IMR-90 (cell line): ENCODE measurements around the gene ARAP2. TPM values are rescaled to one million over a fixed set of nuclear protein-coding genes. Genes with fewer than 3 reads are reported as not detected.

Source experiments
- ATAC-seq: fragments of 200-7000 bp; cut with Tn5 transposase; 2 replicates; pipeline ENCODE4 v1.9.1; 2020; ENCODE audit warnings: low read depth, mild to moderate bottlenecking, moderate library complexity
- BruUV-seq: library from RNA; stranded (reverse); fragments of 400-500 nt; replicated peaks from 2 replicates; lab custom pipeline; 2021; lab: Mats Ljungman, UMichigan
- CTCF ChIA-PET: fragments of 300-600 bp; formaldehyde crosslinking; extraction: SDS; loops from one replicate; lab custom pipeline; 2021; ENCODE audit warnings: antibody characterized with exemption; lab: Yijun Ruan, JAX
- POLR2A ChIA-PET: fragments of 300-600 bp; sonication (Branson Sonifier 250); formaldehyde crosslinking; loops from one replicate; lab custom pipeline; 2022; ENCODE audit warnings: antibody characterized with exemption; ENCODE audit not compliant: unreplicated experiment; lab: Charles Lee
- DNase-seq: peaks from one replicate; pipeline ENCODE4 v3.0.0; 2013
- H2AFZ ChIP-seq: replicated peaks from 2 replicates; pipeline ENCODE3; 2013; ENCODE audit warnings: low read length, mild to moderate bottlenecking; ENCODE audit not compliant: poor library complexity
- H2AK5ac ChIP-seq: 2 replicates; pipeline ENCODE4 v1.6.1; 2013; ENCODE audit warnings: low read depth, low read length, inconsistent platforms
- H2AK9ac ChIP-seq: replicated peaks from 2 replicates; pipeline ENCODE3; 2013; ENCODE audit warnings: mild to moderate bottlenecking, low read depth, low read length, moderate library complexity; ENCODE audit not compliant: poor library complexity
- H2BK120ac ChIP-seq: 2 replicates; pipeline ENCODE4 v1.6.1; 2013; ENCODE audit warnings: low read depth, low read length, inconsistent platforms
- H2BK15ac ChIP-seq: 3 replicates; pipeline ENCODE4 v1.6.1; 2013; ENCODE audit warnings: low read depth, low read length, inconsistent platforms
- H2BK20ac ChIP-seq: 2 replicates; pipeline ENCODE4 v1.6.1; 2013; ENCODE audit warnings: low read depth, mild to moderate bottlenecking, inconsistent platforms, low read length, moderate library complexity
- H2BK5ac ChIP-seq: 2 replicates; pipeline ENCODE4 v1.6.1; 2013; ENCODE audit warnings: mild to moderate bottlenecking, low read depth, low read length, inconsistent platforms; ENCODE audit not compliant: poor library complexity, severe bottlenecking
- H3K14ac ChIP-seq: replicated peaks from 2 replicates; pipeline ENCODE4 v1.6.1; 2013; ENCODE audit warnings: low read depth, low read length, inconsistent platforms
- H3K18ac ChIP-seq: 2 replicates; pipeline ENCODE4 v1.6.1; 2013; ENCODE audit warnings: low read depth, low read length, control low read depth
- H3K23ac ChIP-seq: 2 replicates; pipeline ENCODE4 v1.6.1; 2013; ENCODE audit warnings: low read depth, low read length, inconsistent platforms
- H3K27ac ChIP-seq: 2 replicates; pipeline ENCODE4 v1.5.1; 2013; ENCODE audit warnings: mild to moderate bottlenecking, control low read depth, low read length; ENCODE audit not compliant: insufficient read depth
- H3K27me3 ChIP-seq: 2 replicates; pipeline ENCODE4 v1.6.1; 2013; ENCODE audit warnings: low read length; ENCODE audit not compliant: control insufficient read depth, insufficient read depth
- H3K36me3 ChIP-seq: 2 replicates; pipeline ENCODE4 v1.6.1; 2013; ENCODE audit warnings: low read length, mixed read lengths; ENCODE audit not compliant: control insufficient read depth, insufficient read depth
- H3K4ac ChIP-seq: 2 replicates; pipeline ENCODE4 v1.6.1; 2013; ENCODE audit warnings: low read depth, low read length, inconsistent platforms
- H3K4me1 ChIP-seq: 2 replicates; pipeline ENCODE4 v1.6.1; 2013; ENCODE audit warnings: low read length, mixed read lengths; ENCODE audit not compliant: control insufficient read depth, insufficient read depth
- H3K4me2 ChIP-seq: 2 replicates; pipeline ENCODE4 v1.6.1; 2013; ENCODE audit warnings: low read depth, mild to moderate bottlenecking, control low read depth, low read length, moderate library complexity
- H3K4me3 ChIP-seq: 2 replicates; pipeline ENCODE4 v1.5.1; 2013; ENCODE audit warnings: low read depth, mild to moderate bottlenecking, control low read depth, low read length, moderate library complexity; ENCODE audit not compliant: insufficient read depth
- H3K56ac ChIP-seq: 2 replicates; pipeline ENCODE4 v1.6.1; 2013; ENCODE audit warnings: low read length, inconsistent platforms; ENCODE audit not compliant: insufficient read depth; ENCODE audit errors: extremely low read depth
- H3K79me1 ChIP-seq, 2 experiments: 2 replicates each; pipeline ENCODE4 v1.6.1; 2013; ENCODE audit warnings: low read length in 2 of 2, inconsistent platforms in 1 of 2, low read depth in 1 of 2
- H3K9ac ChIP-seq: 2 replicates; pipeline ENCODE4 v1.6.1; 2013; ENCODE audit warnings: low read depth, low read length, control low read depth
- H3K9me1 ChIP-seq: 2 replicates; pipeline ENCODE4 v1.6.1; 2013; ENCODE audit warnings: low read length, inconsistent platforms; ENCODE audit not compliant: insufficient read depth
- H3K9me3 ChIP-seq: 2 replicates; pipeline ENCODE4 v1.6.1; 2013; ENCODE audit warnings: low read length; ENCODE audit not compliant: control insufficient read depth, insufficient read depth
- H4K20me1 ChIP-seq: 2 replicates; pipeline ENCODE4 v1.6.1; 2013; ENCODE audit warnings: low read length, inconsistent platforms; ENCODE audit not compliant: insufficient read depth
- H4K5ac ChIP-seq: 2 replicates; pipeline ENCODE4 v1.6.1; 2013; ENCODE audit warnings: mild to moderate bottlenecking, low read depth, low read length, control low read depth
- H4K8ac ChIP-seq, 2 experiments: 2 replicates each; pipeline ENCODE4 v1.6.1; 2013; ENCODE audit warnings: low read depth in 2 of 2, low read length in 2 of 2, control low read depth in 1 of 2, inconsistent platforms in 1 of 2
- H4K91ac ChIP-seq: 2 replicates; pipeline ENCODE4 v1.6.1; 2013; ENCODE audit warnings: low read depth, low read length, inconsistent platforms; ENCODE audit not compliant: insufficient read depth
- CEBPB ChIP-seq: IDR thresholded peaks from 2 replicates; pipeline ENCODE4 v1.6.1; 2012; ENCODE audit warnings: low read depth, low read length, improper control_type of control experiment
- MAZ ChIP-seq: IDR thresholded peaks from 2 replicates; pipeline ENCODE4 v1.6.1; 2012; ENCODE audit warnings: low read depth, mild to moderate bottlenecking, low read length, improper control_type of control experiment, moderate library complexity, borderline replicate concordance
- WGBS, 2 experiments: methylation state at CpG; one replicate each; pipeline versions ENCODE4 v1.1.5 to v1.1.7; 2013; ENCODE audit warnings: missing lambda C conversion rate in 2 of 2; ENCODE audit not compliant: insufficient read length in 1 of 2; ENCODE audit errors: extremely low coverage in 2 of 2; 5-methylcytosine and 5-hydroxymethylcytosine counted together
- dilution Hi-C: fragments of 300-500 bp; cut with HindIII; formaldehyde crosslinking; loops from one replicate; pipeline ENCODE4 v1.14.3; 2018; ENCODE audit warnings: low sequenced_read_pairs; ENCODE audit not compliant: unreplicated experiment
- in situ Hi-C: fragments of 300-500 bp; cut with MboI; formaldehyde crosslinking; loops from 3 replicates; pipeline ENCODE4 v1.14.3; 2019; ENCODE audit warnings: low sequenced_read_pairs, inconsistent platforms, mixed read lengths
- intact Hi-C: fragments of 100-400 bp; cut with micrococcal nuclease; formaldehyde crosslinking; loops from 2 replicates; pipeline ENCODE4 v1.10.0; 2022
- polyA plus RNA-seq, 3 experiments: library from polyadenylated mRNA; depleted of rRNA; stranded (reverse); fragments of >200 nt; gene quantifications; 2 replicates each; pipeline ENCODE4 v1.2.3, GENCODE V29; 2012; ENCODE audit warnings: low replicate concordance in 1 of 3
- total RNA-seq: library from RNA; depleted of rRNA; stranded (reverse); fragments of >200 nt; gene quantifications from 2 replicates; pipeline ENCODE4 v1.2.3, GENCODE V29; 2012
- TF ChIP-seq, protein P1 (sequence below): conservative IDR thresholded peaks from 2 replicates; pipeline ENCODE4 v1.5.1; 2012; ENCODE audit warnings: mild to moderate bottlenecking, low read depth, low read length, improper control_type of control experiment
- TF ChIP-seq, protein P2 (sequence below): fragments of 150-350 bp; IDR thresholded peaks from 2 replicates; pipeline ENCODE4 v1.6.1; 2016; ENCODE audit warnings: low read depth, mild to moderate bottlenecking, low read length, moderate library complexity, borderline replicate concordance
- TF ChIP-seq, protein P3 (sequence below): fragments of 150-350 bp; IDR thresholded peaks from 2 replicates; pipeline ENCODE4 v1.6.1; 2017; ENCODE audit warnings: mild to moderate bottlenecking, antibody characterized with exemption, low read length, low read depth

The ARAP2 gene
- total and polyA plus RNA-seq, 2 of the 4 experiments (the other 2 are of a cell fraction) = 0.32 to 1.8 TPM

DNA sequence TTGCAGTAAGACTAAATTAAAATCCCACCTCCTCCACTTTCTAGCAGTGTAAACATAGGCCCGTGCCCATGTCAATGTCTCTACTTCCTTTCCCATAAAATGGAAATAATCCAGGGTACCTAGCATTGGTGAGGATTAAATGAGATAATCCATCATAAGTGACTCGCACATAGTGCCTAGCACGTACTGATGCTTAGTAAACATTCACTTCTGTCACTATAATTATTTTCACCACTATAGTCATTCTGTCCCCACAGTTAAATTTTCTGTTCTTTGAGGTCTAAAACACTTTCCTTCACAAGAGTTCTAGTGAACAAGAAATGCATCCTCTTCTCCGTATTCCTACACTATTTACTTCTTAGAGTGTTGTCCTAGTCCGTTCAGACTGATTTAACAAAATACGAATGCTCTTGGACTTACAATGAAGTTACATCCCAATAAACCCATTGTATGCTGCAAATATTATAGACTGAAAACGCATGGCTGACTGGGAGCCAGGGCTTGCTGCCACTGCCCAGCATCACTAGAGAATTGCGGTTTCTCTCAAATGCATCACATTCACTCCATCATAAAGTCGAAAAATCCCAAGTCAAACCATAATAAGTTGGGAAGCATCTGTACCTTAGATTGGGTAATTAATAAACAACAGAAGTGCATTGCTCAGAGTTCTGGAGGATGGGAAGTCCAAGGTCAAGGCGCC is 10.6 kb downstream of the ARAP2 start:
- ChIA-PET POLR2A (no interaction called here), CTCF (no interaction called here)
- Histone ChIP-seq H3K27ac (no peak overlapping the region), H4K8ac (no peak overlapping the region), H3K27me3 (no peaks in the 10 kb centered on the region), H2BK5ac (no peak overlapping the region), H2BK120ac (no peak overlapping the region), H2BK20ac (no peak overlapping the region), H3K4ac (no peak overlapping the region), H3K79me1 (no peaks in the 10 kb centered on the region), H3K4me3 (no peak overlapping the region), H3K4me2 (no peak overlapping the region), H3K4me1 (no peaks in the 10 kb centered on the region), H3K18ac (no peak overlapping the region), H2AFZ (no peak overlapping the region), H2AK9ac (no peak overlapping the region), H3K56ac (no peak overlapping the region), H2AK5ac (no peak overlapping the region), H4K91ac (no peak overlapping the region), H3K9me3 (no peaks in the 10 kb centered on the region), H3K14ac (no peak overlapping the region), H3K9ac (no peak overlapping the region), H3K23ac (no peak overlapping the region), H4K20me1 (no peaks in the 10 kb centered on the region), H2BK15ac (no peak overlapping the region), H4K5ac (no peak overlapping the region), H3K36me3 (no peaks in the 10 kb centered on the region), H3K9me1 (no peaks in the 10 kb centered on the region)
- TF ChIP-seq CEBPB (no peak), MAZ (no peak)
- TF ChIP-seq, protein P1, sequence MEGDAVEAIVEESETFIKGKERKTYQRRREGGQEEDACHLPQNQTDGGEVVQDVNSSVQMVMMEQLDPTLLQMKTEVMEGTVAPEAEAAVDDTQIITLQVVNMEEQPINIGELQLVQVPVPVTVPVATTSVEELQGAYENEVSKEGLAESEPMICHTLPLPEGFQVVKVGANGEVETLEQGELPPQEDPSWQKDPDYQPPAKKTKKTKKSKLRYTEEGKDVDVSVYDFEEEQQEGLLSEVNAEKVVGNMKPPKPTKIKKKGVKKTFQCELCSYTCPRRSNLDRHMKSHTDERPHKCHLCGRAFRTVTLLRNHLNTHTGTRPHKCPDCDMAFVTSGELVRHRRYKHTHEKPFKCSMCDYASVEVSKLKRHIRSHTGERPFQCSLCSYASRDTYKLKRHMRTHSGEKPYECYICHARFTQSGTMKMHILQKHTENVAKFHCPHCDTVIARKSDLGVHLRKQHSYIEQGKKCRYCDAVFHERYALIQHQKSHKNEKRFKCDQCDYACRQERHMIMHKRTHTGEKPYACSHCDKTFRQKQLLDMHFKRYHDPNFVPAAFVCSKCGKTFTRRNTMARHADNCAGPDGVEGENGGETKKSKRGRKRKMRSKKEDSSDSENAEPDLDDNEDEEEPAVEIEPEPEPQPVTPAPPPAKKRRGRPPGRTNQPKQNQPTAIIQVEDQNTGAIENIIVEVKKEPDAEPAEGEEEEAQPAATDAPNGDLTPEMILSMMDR = no peak
- TF ChIP-seq, protein P2, sequence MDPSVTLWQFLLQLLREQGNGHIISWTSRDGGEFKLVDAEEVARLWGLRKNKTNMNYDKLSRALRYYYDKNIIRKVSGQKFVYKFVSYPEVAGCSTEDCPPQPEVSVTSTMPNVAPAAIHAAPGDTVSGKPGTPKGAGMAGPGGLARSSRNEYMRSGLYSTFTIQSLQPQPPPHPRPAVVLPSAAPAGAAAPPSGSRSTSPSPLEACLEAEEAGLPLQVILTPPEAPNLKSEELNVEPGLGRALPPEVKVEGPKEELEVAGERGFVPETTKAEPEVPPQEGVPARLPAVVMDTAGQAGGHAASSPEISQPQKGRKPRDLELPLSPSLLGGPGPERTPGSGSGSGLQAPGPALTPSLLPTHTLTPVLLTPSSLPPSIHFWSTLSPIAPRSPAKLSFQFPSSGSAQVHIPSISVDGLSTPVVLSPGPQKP = no peak
- TF ChIP-seq, protein P3, sequence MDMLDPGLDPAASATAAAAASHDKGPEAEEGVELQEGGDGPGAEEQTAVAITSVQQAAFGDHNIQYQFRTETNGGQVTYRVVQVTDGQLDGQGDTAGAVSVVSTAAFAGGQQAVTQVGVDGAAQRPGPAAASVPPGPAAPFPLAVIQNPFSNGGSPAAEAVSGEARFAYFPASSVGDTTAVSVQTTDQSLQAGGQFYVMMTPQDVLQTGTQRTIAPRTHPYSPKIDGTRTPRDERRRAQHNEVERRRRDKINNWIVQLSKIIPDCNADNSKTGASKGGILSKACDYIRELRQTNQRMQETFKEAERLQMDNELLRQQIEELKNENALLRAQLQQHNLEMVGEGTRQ = no peak
- intact Hi-C loops = no loop called here
- no TSS peak for BruUV-seq
- dilution Hi-C loops = no loop called here
- DNase-seq (no peak), ATAC-seq (no peak)
- in situ Hi-C loops = no loop called here
- WGBS, 2 experiments = 66% methylated on average over 2 of the region's 10 CpGs; no CpG with 5 or more reads in 1 of the 2 experiments
